Brain microvascular endothelial cell (primary cell): ENCODE results near the gene NACAD.

Experiments
- DNase-seq: peaks from one replicate; pipeline ENCODE4 v3.0.0-alpha.2; 2020
- H3K27ac ChIP-seq: fragments of 250-450 bp; sonication (Bioruptor Pico); 2 replicates; pipeline ENCODE4 v1.5.1; 2020; ENCODE audit warnings: mild to moderate bottlenecking, moderate library complexity
- H3K27me3 ChIP-seq: fragments of 250-450 bp; sonication (Bioruptor Pico); replicated peaks from 2 replicates; pipeline ENCODE4 v1.5.1; 2020; ENCODE audit warnings: mild to moderate bottlenecking
- H3K36me3 ChIP-seq: fragments of 250-450 bp; sonication (Bioruptor Pico); replicated peaks from 2 replicates; pipeline ENCODE4 v1.5.1; 2020; ENCODE audit warnings: mild to moderate bottlenecking
- H3K4me3 ChIP-seq: 2 replicates; pipeline ENCODE4 v1.5.1; 2011; ENCODE audit warnings: low read depth, mild to moderate bottlenecking, control low read depth, low read length, moderate library complexity
- in situ Hi-C: cut with HindIII; loops from 2 replicates; pipeline ENCODE4 v1.10.0; 2017; ENCODE audit warnings: low sequenced_read_pairs, low pct_ligation_motif_present
- TF ChIP-seq, protein P1 (sequence below): IDR thresholded peaks from 2 replicates; pipeline ENCODE4 v1.5.1; 2011; ENCODE audit warnings: low read depth, mild to moderate bottlenecking, moderate library complexity, low read length, control low read depth, inconsistent platforms; ENCODE audit errors: missing control alignments

NACAD gene

DNA sequence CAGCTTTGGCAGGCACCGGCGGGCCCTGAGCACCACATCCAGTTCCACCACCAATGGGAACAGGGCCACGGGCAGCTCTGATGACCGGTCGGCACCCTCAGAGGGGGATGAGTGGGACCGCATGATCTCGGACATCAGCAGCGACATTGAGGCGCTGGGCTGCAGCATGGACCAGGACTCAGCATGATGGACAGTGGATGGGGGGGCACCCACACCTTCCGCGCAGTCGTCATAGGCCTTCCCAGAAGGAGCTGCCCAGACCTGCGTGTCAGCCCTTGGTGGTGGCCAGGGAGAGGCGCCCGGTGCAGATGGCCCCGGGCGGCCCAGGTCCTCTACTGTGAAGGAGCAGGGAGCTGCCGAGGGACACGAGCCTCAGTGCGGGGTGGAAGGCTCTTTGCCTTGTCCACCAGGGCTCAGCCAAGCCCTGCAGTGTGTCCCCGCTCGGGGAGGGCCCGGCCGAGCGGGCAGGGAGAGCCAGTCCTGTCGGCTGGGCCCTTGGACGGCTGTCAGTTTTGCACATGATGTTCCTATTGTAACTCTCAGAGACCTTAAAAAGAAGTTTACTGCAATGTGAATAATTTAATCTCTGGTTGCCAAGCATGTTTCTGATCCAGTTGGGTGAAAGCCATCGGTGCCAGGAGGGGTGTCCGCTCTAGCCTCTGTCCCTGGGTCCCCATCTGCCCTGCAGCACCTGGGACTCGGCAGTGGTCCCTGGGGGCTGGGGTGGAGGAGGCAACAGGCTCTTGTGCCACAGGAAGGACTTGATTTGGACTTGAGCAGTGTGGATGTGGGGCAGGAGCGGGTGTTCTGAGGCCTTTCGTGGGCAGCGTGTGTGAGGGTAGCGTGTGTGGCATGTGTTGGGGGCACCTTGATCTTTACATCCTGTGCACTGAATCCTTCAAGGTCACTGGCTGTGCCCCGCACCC is 12.6 kb downstream of the NACAD start:
- no peak overlapping the region for H3K4me3 ChIP-seq
- no peak for DNase-seq
- H3K27ac ChIP-seq = no peak overlapping the region
- H3K27me3 ChIP-seq = no peaks in the 10 kb centered on the region
- H3K36me3 ChIP-seq = peaks cover 34% of the 10 kb centered on the region
- in situ Hi-C loops = no loop called here
- TF ChIP-seq, protein P1, sequence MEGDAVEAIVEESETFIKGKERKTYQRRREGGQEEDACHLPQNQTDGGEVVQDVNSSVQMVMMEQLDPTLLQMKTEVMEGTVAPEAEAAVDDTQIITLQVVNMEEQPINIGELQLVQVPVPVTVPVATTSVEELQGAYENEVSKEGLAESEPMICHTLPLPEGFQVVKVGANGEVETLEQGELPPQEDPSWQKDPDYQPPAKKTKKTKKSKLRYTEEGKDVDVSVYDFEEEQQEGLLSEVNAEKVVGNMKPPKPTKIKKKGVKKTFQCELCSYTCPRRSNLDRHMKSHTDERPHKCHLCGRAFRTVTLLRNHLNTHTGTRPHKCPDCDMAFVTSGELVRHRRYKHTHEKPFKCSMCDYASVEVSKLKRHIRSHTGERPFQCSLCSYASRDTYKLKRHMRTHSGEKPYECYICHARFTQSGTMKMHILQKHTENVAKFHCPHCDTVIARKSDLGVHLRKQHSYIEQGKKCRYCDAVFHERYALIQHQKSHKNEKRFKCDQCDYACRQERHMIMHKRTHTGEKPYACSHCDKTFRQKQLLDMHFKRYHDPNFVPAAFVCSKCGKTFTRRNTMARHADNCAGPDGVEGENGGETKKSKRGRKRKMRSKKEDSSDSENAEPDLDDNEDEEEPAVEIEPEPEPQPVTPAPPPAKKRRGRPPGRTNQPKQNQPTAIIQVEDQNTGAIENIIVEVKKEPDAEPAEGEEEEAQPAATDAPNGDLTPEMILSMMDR = no peak

DNA sequence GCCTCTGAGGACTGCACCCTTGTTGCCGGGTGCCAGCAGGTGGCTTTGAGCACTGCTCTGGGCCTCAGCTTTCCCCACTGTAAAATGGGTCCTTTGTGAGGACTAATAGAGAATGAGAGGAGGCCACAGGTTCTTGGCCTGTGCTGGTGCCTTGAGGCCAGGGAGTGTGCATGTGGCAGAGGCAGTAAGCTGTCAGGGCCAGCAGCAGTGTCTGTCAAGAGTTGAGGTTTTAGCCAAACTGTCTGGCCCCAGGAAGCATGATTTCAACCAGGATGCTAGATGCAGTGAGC is 13.5 kb downstream of the NACAD start:
- Histone ChIP-seq H3K27me3 (no peaks in the 10 kb centered on the region), H3K36me3 (peaks cover 34% of the 10 kb centered on the region), H3K27ac (no peak overlapping the region), H3K4me3 (no peak overlapping the region)
- in situ Hi-C loops = no loop called here
- no peak for DNase-seq
- TF ChIP-seq, protein P1 = no peak

DNA sequence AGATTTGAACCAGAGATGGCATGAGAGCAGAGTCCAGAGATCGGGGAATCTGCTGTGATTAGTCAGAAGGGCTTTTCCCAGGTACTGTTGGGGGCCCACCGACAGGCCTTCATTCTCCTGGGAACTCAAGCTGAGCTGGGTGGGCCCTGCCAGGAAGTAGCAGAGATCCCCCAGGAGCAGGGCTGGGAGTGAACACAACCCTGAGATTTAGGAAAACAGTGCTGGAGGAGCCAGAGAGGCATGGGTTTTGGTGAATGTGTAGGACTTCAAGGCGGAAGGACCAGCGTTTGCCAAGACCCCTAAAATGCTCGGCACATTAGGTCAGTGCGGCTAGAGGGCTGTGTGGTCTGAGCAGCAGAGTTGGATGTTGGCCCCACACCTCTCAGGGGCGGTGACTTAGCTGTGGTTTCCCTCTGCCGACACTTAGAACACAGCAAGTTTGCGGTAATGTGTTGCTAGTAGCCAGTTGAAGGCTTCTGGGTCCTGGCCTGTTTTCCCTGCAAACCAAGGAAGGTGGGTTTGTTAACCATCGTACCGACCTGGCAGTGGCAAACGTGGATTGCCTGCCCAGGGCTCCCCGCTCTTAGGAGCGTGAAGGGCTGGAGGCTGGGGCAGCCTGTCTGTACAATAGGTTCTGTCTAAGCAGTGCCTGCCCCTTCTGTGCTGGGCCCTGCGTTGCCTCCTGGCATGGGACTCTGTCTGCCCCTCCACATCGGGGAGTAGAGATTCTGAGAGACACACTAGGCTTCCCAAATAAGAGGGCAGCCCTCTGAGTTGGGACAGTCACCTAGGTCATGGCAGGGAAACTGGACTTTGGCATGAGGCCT is 14.0 kb downstream of the NACAD start:
- Histone ChIP-seq H3K27me3 (no peaks in the 10 kb centered on the region), H3K4me3 (no peak overlapping the region), H3K27ac (no peak overlapping the region), H3K36me3 (peaks cover 39% of the 10 kb centered on the region)
- no peak for DNase-seq
- in situ Hi-C loops = no loop called here
- TF ChIP-seq, protein P1 = no peak

DNA sequence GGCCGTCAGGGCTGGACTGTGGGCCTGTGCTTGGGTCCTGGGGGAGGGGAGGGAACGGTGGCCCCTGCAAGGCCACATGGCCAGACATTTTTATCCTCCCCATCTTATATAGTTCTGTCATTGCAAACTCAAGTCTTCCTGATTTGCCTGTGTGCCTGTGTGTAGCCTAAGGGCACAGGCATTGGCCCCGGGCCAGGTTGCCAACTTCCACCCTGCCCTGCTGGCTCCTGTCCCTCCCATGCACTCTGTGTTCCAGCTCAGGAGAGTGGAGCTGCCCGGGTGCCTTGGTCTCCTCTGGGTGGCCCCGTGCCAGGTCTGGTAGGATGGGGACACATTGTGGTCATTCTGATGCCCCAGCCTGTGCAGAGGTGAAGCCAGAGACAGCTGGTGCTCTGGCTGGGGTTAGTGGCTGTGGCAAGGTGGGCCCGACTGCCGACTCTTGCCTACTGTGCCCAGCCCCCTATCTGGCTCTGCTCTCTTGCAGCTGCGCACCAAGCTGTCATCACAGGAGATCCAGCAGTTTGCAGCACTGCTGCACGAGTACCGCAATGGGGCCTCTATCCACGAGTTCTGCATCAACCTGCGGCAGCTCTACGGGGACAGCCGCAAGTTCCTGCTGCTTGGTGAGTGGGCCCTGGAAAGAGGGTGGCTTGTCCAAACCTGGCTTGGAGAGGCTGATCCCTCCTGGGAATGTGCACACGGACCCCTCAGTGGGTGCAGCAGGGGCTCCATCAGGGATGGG is 14.8 kb downstream of the NACAD start:
- no peak overlapping the region for H3K4me3 ChIP-seq
- H3K27me3 ChIP-seq = no peaks in the 10 kb centered on the region
- no peak overlapping the region for H3K27ac ChIP-seq
- TF ChIP-seq, protein P1 = no peak
- peaks cover 42% of the 10 kb centered on the region for H3K36me3 ChIP-seq
- DNase-seq = no peak
- in situ Hi-C loops = no loop called here

DNA sequence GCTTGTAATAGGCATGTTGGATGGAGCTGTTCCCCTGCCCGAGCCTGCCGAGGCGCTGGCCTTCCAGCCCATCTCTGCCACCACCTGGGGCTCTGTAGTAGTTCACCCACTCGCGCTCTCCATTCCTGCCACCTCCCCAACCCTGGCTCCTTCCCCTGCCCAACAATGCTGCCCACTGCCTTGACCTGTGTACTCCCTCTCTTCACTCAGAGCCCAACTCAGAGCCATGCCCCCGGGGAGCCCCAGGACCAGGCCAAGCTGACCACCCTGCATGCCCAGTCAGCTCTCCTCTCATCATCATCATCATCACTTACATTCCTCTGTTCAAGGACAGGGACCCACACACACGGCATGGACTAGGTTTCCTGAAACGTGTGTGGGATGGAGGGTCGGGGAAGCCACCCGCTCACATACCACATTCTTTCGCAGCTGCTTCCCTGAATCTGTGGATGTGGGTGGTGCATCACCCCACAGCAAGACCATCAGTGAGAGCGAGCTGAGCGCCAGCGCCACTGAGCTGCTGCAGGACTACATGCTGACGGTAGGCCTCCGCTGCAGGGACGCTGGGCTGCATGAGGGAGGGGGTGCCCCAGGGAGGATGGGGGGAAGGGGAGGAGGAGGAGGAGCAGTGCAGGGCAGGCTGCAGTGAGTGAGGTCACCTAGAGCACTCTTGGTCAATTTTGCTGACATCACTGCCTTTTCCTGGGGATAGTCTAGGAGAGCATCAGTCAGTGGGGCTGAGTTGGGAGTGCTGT is 15.6 kb downstream of the NACAD start:
- no peaks in the 10 kb centered on the region for H3K27me3 ChIP-seq
- in situ Hi-C loops = no loop called here
- no peak overlapping the region for H3K27ac ChIP-seq
- no peak for DNase-seq
- H3K4me3 ChIP-seq = no peak overlapping the region
- peaks cover 42% of the 10 kb centered on the region for H3K36me3 ChIP-seq
- TF ChIP-seq, protein P1 = peak; percentile 27
